ENCODE measurements around the gene DNAH14.

- no peak for TF ChIP-seq GATA2 (IDR thresholded peaks at IDR 0.05; ENCODE audit: low read depth, low read length)
- TF ChIP-seq GATA3 (IDR thresholded peaks at IDR 0.05; ENCODE audit: low read depth, low read length) = no peak
Measured at GRCh38 chr1:225441314-225442122, 512.0 kb downstream of the DNAH14 start.
